Measurements from ENCODE around the gene CCT2.

- TF ChIP-seq CTCF (IDR thresholded peaks at IDR 0.05; ENCODE audit: poor library complexity) (no peak), EZH2 (IDR thresholded peaks at IDR 0.05; ENCODE audit: borderline replicate concordance) (no peak)
Observed at GRCh38 chr12:69649529-69649928, 64.3 kb downstream of the CCT2 start.
